Measurements from ENCODE around the gene XPNPEP3. TPM values are rescaled to one million over a fixed set of nuclear protein-coding genes. Genes with fewer than 3 reads are reported as not detected.

XPNPEP3 gene
- total RNA-seq, 4 donors from 2014 or later, result 12.0 to 19.2 (median 14.0) TPM

Small RNA genes lying within 50 kb of the gene (small RNA-seq; reads per million reads assigned to genes)
- gene MIR4766, result not detected
- gene RF00017, result not detected
- not detected for gene RNU6-379P

Other genes starting within 250 kb of the XPNPEP3 start
- gene MRTFA, start 220.4 kb upstream of the XPNPEP3 start, total RNA-seq, result 100 to 1,000 TPM in 2 of 4 donors, 10 to 100 TPM in 2; 69.7 to 119 (median 104) TPM
- 1 to 10 TPM in 1 of 4 donors, under 1 TPM in 1, not detected in 2; 0.39 to 1.0 TPM for gene MCHR1, start 177.7 kb upstream of the XPNPEP3 start, total RNA-seq
- gene SLC25A17, start 37.8 kb upstream of the XPNPEP3 start, total RNA-seq, result 10 to 100 TPM; 19.3 to 34.1 (median 21.4) TPM
- gene ST13, start 509 bp upstream of the XPNPEP3 start, total RNA-seq, result 100 to 1,000 TPM in 3 of 4 donors, 10 to 100 TPM in 1; 96.9 to 142 (median 114) TPM
- gene DNAJB7, start 5.0 kb downstream of the XPNPEP3 start, total RNA-seq, result not detected
- gene RBX1, start 94.2 kb downstream of the XPNPEP3 start, total RNA-seq, result 10 to 100 TPM; 27.7 to 62.6 (median 33.9) TPM
- 10 to 100 TPM; 75.8 to 97.7 (median 87.7) TPM for gene EP300, start 235.4 kb downstream of the XPNPEP3 start, total RNA-seq

Measured in tibial nerve (tissue), 4 donors.